HT-29 (cell line): ENCODE data around the gene RIPK4. TPM values are rescaled to one million over a fixed set of nuclear protein-coding genes. Genes with fewer than 3 reads are reported as not detected.

Experiments used
- DNase-seq: peaks from one replicate; pipeline ENCODE4 v3.0.0-alpha.2; 2015; ENCODE audit warnings: low spot score
- total RNA-seq: library from RNA; depleted of rRNA; stranded (reverse); fragments of >200 nt; shearing (Covaris generic); gene quantifications from 2 replicates; pipeline ENCODE4 v1.2.3, GENCODE V29; 2014

The RIPK4 gene
- total RNA-seq, 1 experiment from 2014 or later = 60.9 TPM

GRCh38 chr21:41769521-41769920 is 2.7 kb upstream of the RIPK4 start:
- DNase-seq = no peak

GRCh38 chr21:41769111-41769510 is 2.3 kb upstream of the RIPK4 start:
- DNase-seq = no peak

DNA sequence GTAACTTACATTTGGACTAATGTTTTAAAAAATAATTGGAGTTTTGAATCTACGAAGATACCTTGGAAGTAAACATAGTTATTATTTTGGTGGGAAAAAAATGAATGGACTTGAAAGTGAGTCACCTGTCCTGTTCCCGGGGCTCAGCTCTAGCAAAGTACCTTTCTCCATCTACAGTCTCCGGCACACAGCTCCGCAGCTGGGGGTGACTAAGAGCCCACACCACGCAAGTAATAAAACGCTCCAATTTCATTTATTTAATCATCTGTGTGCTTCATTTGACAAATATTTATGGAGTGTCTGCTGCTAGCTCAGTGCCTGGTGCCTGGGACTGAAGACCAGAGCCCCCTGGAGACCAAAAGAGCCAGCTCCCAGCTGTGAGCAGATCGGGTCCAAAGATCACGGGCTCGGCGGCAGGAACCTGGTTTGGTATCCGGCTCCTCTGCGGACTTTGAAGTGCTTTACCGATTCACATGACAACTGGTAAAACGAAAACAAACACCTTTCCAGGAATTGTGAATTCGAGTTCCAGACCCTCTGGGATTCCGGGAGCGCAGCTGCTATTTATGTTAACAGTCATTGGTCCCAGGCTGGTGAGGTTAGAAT is 1.7 kb upstream of the RIPK4 start:
- DNase-seq = peak; percentile 80

GRCh38 chr21:41767606-41768436 is 969 bp upstream of the RIPK4 start:
- DNase-seq = peak; percentile 45

DNA sequence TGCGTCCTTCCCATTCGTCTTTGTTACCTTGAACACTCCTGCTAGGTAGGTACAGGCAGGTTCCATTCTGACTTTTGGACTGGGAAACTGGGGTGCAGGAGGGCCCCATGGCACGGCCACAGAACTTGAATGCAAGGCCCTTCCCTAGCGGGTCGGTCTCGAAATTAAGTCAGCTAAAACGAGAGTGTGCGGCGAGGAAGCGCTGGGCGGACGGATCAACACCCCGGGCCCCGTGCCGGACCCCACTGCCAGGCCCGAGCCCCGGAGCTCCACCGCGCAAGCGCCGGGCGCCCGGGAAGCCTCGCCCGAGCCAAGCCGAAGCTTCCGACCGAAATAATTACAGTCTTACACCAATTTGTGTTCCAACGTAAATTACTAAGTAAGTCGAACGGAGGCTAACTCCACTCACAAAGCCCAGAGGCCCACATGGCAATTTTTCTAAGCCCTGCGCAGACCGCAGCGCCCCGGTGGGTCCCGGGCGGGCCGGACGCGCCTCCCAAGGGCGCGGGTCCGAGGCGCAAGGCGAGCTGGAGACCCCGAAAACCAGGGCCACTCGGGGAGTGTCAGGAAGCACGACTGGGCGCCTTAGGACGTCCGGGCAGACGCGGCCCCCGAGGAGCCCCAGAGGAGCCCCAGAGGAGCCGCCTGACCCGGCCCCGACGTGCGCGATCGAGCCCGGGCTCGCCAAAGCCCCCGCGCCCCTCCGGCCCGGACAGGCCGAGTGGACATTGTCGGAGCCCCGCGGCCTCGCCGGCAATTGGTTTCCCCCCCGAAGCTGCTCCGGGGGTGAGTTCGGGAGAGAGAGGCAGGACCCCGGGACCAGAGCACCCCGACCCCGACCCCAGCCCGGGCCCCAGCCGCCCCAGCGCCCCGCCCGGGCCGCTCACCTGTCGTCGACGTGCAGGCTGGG is 624 bp downstream of the RIPK4 start:
- peak; percentile 30 for DNase-seq

DNA sequence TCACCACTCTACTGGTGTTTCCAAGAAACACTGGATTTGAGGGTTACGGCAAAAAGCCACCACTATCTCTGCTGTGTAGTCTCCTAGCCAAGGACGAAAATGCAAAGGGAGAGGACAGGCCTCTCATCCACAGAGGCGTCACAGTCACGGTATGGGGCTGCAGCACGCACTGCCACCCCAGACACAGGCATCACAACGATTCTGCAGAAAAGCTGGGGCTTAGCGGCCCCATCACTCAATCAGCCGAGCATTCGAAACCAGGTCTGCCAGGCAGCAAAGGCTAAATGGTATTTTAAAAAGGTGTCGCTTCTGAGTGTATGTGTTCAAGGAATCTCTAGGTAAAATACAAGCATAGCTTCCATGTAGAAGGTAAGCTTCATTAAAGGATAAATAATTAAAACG is 1.4 kb downstream of the RIPK4 start:
- peak; percentile 42 for DNase-seq

DNA sequence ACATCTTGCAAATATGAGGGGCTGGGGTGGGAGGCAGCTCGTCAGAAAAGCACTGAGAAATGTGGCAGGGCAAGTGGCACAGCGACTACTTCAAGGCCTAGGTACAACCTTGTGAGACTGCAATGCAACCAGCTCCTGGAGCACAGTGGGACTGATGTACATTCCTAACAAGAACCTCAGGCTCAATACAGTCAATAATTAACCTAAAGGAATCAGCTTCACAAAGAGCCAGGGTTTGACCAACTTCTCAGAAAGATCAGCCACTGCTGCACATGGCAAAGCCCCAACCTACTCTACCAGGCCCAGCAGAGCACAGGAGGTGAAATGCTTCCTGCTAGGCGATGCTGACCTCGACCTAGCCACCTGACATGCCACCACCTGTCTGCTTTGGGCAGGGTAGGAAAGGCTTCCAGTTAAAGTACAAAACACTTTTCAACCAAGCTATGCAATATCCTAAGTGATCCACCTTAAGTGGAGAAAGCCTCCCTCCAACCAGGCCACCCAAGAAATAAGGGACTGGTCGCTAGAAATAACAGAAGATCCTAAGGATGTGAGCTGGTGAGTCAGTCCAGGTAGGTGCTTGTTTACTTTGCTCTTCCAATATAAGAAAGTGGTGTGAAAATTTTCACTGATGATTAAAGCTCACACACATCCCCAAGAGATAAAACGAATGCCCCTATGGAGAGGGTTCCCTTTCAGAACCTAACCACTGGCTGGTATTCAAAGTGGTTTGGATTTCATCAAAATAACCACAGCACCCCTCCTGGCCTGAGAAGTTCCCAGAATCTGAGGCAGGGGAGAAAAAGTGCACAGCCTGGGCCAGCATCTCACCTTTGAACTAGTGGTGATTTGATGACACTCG is 2.1 kb downstream of the RIPK4 start:
- DNase-seq = peak; percentile 56

- DNase-seq = no peak
Measured at GRCh38 chr21:41763996-41764395, 2.9 kb downstream of the RIPK4 start.

DNA sequence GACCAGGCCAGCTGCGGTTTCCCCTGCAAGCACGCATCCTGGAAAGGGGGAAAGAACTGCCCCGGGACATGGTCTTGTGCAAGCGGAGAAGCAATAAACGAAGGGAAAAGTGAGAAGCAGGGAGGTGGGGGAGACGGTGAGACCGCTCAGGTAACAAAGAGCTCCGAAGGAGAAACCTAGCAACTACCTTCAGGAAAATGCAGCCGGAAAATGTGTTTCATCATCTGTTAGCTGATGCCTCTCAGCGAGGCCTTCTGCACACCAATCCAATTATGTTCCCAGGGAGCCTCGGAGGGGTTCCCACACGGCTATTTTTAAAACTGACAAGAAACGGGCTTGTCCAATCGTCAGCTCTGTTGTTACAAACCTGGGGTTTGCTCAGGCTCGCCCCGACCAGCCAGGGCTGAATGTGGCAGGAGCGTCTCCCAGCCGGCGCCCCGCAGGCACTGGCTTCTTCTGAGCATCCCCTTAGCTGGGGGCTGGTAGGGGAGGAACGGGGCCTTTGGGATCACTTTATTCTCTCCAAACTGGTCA is 3.4 kb downstream of the RIPK4 start:
- no peak for DNase-seq

GRCh38 chr21:41762753-41763152 is 4.1 kb downstream of the RIPK4 start:
- no peak for DNase-seq

DNA sequence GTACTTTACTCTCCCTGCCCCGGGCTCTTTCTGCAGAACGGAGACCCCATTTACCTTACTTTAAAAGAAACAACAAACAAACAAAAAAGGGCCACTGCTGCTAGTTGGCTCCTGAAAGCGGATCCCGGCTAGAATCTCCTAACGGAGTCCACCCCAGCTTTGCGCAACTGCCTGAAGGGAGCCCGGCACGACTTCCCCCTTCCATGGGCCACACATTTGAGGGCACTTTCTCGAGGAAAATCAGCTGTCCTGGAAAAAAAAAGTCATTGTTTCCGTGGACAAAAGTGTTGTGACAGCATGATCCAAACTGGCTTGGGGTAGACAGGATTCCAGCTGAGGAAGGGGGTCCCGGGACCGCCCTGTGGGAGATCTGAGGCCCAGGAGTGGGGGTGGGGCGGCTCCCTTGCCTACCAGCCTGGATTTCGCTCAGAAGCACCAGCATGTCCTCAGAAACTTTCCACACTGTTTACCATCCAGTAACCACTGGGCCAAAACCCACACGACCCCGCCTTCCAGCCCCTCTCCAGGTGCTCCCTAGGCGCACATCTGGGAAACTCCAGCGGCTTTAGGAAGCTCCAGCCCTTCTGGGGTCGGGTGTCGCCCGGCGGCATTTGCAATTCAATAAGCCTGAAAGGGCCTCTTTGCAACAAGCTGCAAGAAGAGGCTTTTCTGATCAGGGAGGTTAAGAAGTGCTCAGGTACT is 4.8 kb downstream of the RIPK4 start:
- no peak for DNase-seq

DNA sequence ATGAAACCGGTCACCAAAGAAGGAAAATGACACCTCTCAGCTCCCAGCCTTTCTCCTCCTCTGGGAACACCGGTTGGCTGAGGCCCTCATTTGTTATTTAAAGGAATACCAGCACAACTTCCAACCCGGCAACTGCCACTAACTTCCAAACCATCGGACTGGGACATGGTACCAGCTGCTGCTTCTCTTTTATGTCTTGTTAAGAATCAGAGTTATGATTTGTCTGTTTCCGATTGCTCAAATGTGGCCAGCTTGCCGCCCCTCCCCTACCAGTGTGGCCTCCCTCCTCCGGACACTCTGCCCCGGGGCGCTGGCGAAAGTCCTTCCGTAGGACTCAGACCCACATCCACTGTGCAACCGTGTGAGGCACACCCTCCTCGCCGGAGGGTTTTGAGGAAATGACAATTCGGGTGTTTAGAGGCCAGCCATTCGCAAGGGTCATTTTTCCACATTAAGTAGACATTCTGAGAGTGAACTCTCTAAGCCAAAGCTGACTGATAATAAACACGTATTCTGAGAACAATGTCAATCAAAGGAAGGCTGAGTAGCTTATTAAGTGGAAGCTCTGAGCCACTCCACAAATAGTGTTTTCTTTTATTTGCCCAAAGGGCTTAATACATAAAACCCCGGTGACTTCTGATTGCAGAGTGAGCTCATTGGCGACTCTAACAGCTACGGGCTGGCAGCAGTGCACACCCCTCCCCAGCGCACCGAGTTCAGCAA is 5.5 kb downstream of the RIPK4 start:
- no peak for DNase-seq

DNA sequence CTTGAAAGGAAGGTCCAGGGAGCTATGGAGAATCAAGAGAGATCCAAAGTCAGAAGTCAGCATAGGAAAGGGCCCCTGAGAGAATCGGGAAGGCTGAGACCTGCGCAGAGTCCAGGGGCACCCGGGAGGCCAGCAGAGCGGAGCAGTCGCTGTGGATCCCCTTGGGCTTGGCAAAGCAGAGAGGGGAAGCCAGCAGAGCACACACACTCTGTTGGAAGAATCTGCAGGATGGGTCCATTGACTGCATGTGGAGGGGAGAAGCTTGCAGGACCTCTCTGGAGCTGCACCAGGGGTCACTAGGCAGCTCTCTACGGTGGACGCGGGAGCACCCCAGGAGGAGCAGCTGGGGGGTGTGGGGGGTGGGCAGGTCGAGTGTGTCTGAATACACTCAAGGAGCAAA is 6.4 kb downstream of the RIPK4 start:
- no peak for DNase-seq

DNA sequence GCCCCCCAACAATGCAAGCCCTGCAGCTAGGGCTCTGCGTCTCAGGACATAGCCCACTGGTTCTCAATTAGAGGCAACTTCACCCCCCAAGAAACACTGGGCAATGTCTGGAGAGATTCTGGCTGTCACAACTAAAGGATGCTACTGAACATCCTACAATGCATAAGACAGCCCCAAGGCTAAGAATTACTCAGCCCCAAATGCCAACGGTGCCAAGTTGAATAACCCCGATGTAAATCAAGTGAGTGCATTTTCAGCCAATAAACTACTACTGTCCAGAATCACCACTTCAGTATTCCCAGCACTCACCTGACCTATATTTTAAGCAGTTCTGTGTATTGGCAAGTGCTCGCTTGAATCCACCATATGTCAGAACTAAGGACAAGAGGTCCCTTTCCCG is 6.9 kb downstream of the RIPK4 start:
- no peak for DNase-seq

- no peak for DNase-seq
Measured at GRCh38 chr21:41759214-41759840, 7.5 kb downstream of the RIPK4 start.

DNA sequence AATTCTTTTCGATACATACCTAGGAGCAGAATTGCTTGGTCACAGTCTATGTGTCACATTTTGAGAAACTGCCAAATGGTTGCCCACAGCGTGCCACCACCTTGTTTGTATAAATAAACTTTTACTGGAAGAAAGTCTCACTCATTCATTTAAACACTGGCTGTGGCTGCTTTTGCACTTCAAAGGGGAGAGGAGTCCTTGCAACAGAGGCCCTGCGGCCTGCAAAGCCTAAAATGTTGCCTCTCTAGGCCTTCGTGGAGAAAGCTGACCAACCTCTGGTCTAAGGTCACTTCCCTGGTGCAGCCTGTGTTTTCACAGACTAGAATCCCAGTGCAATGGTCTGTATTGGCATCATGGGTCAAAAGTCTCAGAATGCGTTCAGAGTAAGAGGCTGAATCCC is 8.3 kb downstream of the RIPK4 start:
- DNase-seq = no peak

- no peak for DNase-seq
Measured at GRCh38 chr21:41755934-41756773, 10.7 kb downstream of the RIPK4 start.

DNA sequence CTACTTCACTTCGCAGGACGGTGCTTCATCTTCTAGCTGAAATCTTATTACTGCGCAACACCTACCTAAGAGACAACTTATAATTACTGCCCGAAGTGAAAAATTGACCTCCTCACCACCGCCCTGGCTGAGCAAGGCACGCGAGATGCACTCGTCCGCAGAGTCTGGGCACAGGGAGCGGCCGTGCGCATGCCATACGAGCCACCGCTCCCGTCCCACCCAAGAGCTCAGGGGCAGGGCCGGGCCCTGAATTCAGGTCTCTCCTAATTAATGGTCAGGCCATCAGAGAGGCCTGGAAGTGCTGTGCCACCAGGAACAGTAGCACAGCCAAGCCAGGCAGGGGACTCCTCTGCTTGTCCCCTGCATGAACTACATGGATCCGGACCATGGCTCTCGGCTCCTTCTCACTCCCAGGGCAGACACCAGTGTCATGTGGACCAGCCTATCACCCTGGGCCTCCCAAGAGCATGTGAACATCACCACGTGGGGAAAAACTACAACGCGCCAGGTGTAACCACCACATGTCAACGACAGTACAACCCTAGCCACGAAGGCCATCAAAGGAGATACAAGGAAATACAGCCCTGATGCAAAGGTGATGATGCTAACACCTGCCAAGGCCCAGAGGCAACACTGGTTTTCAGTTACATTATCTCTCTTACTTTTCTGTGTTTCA is 11.5 kb downstream of the RIPK4 start:
- DNase-seq = no peak
